HCT116 (cell line): Measurements from ENCODE around the gene C4orf50. TPM values are rescaled to one million over a fixed set of nuclear protein-coding genes. Genes with fewer than 3 reads are reported as not detected.

Experiments used
- ATAC-seq: fragments of 200-7000 bp; cut with Tn5 transposase; 2 replicates; pipeline ENCODE4 v1.9.1; 2020; ENCODE audit warnings: mild to moderate bottlenecking, moderate library complexity
- BruUV-seq: library from RNA; stranded (reverse); fragments of 400-500 nt; replicated peaks from 2 replicates; lab custom pipeline; 2021; lab: Mats Ljungman, UMichigan
- CTCF ChIA-PET: fragments of 300-600 bp; sonication (Branson Sonifier 250); formaldehyde crosslinking; loops from one replicate; lab custom pipeline; 2021; ENCODE audit warnings: antibody characterized with exemption; lab: Charles Lee
- POLR2A ChIA-PET: fragments of 300-600, 350-600 bp; sonication (Branson Sonifier 250); formaldehyde crosslinking; loops from one replicate; lab custom pipeline; 2021; ENCODE audit warnings: antibody characterized with exemption; lab: Charles Lee
- RAD21 ChIA-PET, 2 experiments: fragments of 300-600 bp; sonication (Branson Sonifier 250); formaldehyde crosslinking; loops; one replicate each; lab custom pipeline; 2023; ENCODE audit warnings: low total read pairs in 2 of 2; ENCODE audit not compliant: uncharacterized antibody in 2 of 2, unreplicated experiment in 2 of 2, low non-redundant PET in 1 of 2; lab: Charles Lee
- DNase-seq: peaks from one replicate; pipeline ENCODE4 v3.0.0-alpha.2; 2010; ENCODE audit warnings: low read depth, low spot score
- H2AFZ ChIP-seq: fragments of 200-600 bp; shearing (Covaris generic), sonication (generic); 2 replicates; pipeline ENCODE4 v1.6.1; 2017; ENCODE audit warnings: low read depth, mixed run types, mixed read lengths, antibody characterized with exemption, low read length; ENCODE audit not compliant: poor library complexity, severe bottlenecking
- H3K27ac ChIP-seq: 2 replicates; pipeline ENCODE4 v1.5.1; 2012; ENCODE audit warnings: low read depth, low read length
- H3K27me3 ChIP-seq: fragments of 200-600 bp; sonication (generic); 2 replicates; pipeline ENCODE4 v1.6.1; 2016; ENCODE audit warnings: mixed run types, low read length, mixed read lengths; ENCODE audit not compliant: insufficient read depth
- H3K36me3 ChIP-seq, 2 experiments: fragments of 200-500 bp in 1 of 2; fragments of 200-600 bp in 1 of 2; sonication (Bioruptor generic) in 1 of 2; sonication (generic) in 1 of 2; 2 replicates each; pipeline versions ENCODE4 v1.5.1 to v1.6.1; 2014 to 2016; ENCODE audit warnings: low read length in 2 of 2, inconsistent platforms in 1 of 2, mixed read lengths in 1 of 2, mixed run types in 1 of 2; ENCODE audit not compliant: insufficient read depth in 2 of 2, control insufficient read depth in 1 of 2
- H3K4me1 ChIP-seq, 2 experiments: fragments of 200-600 bp in 1 of 2; sonication (generic) in 1 of 2; 2 replicates each; pipeline versions ENCODE4 v1.5.1 to v1.6.1; 2012 to 2017; ENCODE audit warnings: low read length in 2 of 2, inconsistent platforms in 1 of 2, mild to moderate bottlenecking in 1 of 2, mixed read lengths in 1 of 2, mixed run types in 1 of 2, moderate library complexity in 1 of 2; ENCODE audit not compliant: insufficient read depth in 2 of 2, control insufficient read depth in 1 of 2
- H3K4me2 ChIP-seq: fragments of 200-600 bp; sonication (generic); 2 replicates; pipeline ENCODE4 v1.6.1; 2017; ENCODE audit warnings: mixed run types, low read length, mixed read lengths
- H3K4me3 ChIP-seq, 2 experiments: fragments of 200-600 bp in 1 of 2; sonication (generic) in 1 of 2; replicated peaks in 1 of 2; 2 replicates each; pipeline ENCODE4 v1.5.1; 2011 to 2016; ENCODE audit warnings: low read length in 2 of 2, control low read depth in 1 of 2, low read depth in 1 of 2, mild to moderate bottlenecking in 1 of 2, mixed read lengths in 1 of 2, mixed run types in 1 of 2
- H3K79me2 ChIP-seq: fragments of 200-600 bp; sonication (generic); 2 replicates; pipeline ENCODE4 v1.6.1; 2017; ENCODE audit warnings: mild to moderate bottlenecking, mixed run types, low read length, moderate library complexity, mixed read lengths; ENCODE audit not compliant: insufficient read depth
- H3K9ac ChIP-seq: fragments of 200-600 bp; sonication (generic); 2 replicates; pipeline ENCODE4 v1.6.1; 2016; ENCODE audit warnings: low read length, mixed read lengths
- H3K9me2 ChIP-seq: fragments of 200-600 bp; sonication (generic), shearing (Covaris generic); 2 replicates; pipeline ENCODE4 v1.6.1; 2017; ENCODE audit warnings: mixed run types, mild to moderate bottlenecking, moderate library complexity; ENCODE audit not compliant: insufficient read depth
- H3K9me3 ChIP-seq, 2 experiments: fragments of 200-500 bp in 1 of 2; fragments of 200-600 bp in 1 of 2; sonication (Bioruptor generic) in 1 of 2; sonication (generic) in 1 of 2; 2 replicates each; pipeline ENCODE4 v1.6.1; 2014 to 2017; ENCODE audit warnings: low read length in 2 of 2, mixed read lengths in 2 of 2, inconsistent platforms in 1 of 2, low read depth in 1 of 2, mild to moderate bottlenecking in 1 of 2, mixed run types in 1 of 2, moderate library complexity in 1 of 2; ENCODE audit not compliant: control insufficient read depth in 1 of 2, insufficient read depth in 1 of 2
- H4K20me1 ChIP-seq: fragments of 200-600 bp; sonication (generic), shearing (Covaris generic); 2 replicates; pipeline ENCODE4 v1.6.1; 2017; ENCODE audit warnings: mixed run types, mild to moderate bottlenecking, moderate library complexity; ENCODE audit not compliant: insufficient read depth
- CEBPB ChIP-seq: IDR thresholded peaks from 2 replicates; pipeline ENCODE4 v1.6.1; 2012; ENCODE audit warnings: low read depth
- EGR1 ChIP-seq: IDR thresholded peaks from 2 replicates; pipeline ENCODE4 v1.6.1; 2012; ENCODE audit warnings: low read depth
- ELF1 ChIP-seq: IDR thresholded peaks from 2 replicates; pipeline ENCODE4 v1.6.1; 2012; ENCODE audit warnings: low read depth, borderline replicate concordance
- EZH2phosphoT487 ChIP-seq: fragments of 200-600 bp; IDR thresholded peaks from 2 replicates; pipeline ENCODE4 v1.6.1; 2018; ENCODE audit warnings: antibody characterized with exemption, borderline replicate concordance
- POLR2A ChIP-seq: IDR thresholded peaks from 2 replicates; pipeline ENCODE4 v1.7.0; 2011; ENCODE audit warnings: borderline replicate concordance; ENCODE audit not compliant: insufficient read depth, insufficient read length; ENCODE audit errors: extremely low read depth
- RAD21 ChIP-seq: IDR thresholded peaks from 2 replicates; pipeline ENCODE4 v1.6.1; 2012; ENCODE audit warnings: low read depth, mild to moderate bottlenecking
- SIN3A ChIP-seq: IDR thresholded peaks from 2 replicates; pipeline ENCODE4 v1.6.1; 2012; ENCODE audit warnings: low read depth
- SP1 ChIP-seq: IDR thresholded peaks from 2 replicates; pipeline ENCODE4 v1.6.1; 2012; ENCODE audit warnings: low read depth
- SRF ChIP-seq: IDR thresholded peaks from 2 replicates; pipeline ENCODE4 v1.6.1; 2012; ENCODE audit warnings: low read depth
- YY1 ChIP-seq: IDR thresholded peaks from 2 replicates; pipeline ENCODE4 v1.6.1; 2011; ENCODE audit warnings: low read length, low read depth, moderate library complexity, mild to moderate bottlenecking; ENCODE audit not compliant: insufficient replicate concordance; ENCODE audit errors: extremely low read depth
- ZFX ChIP-seq: fragments of 450-650 bp; IDR thresholded peaks from 2 replicates; pipeline ENCODE4 v1.6.1; 2017
- ZNF274 ChIP-seq: fragments of 200-500 bp; sonication (Bioruptor generic); IDR thresholded peaks from 2 replicates; pipeline ENCODE4 v1.6.1; 2014; ENCODE audit warnings: mild to moderate bottlenecking, low read depth, low read length, inconsistent platforms
- intact Hi-C: fragments of 100-400 bp; cut with micrococcal nuclease; formaldehyde crosslinking; loops from 2 replicates; pipeline ENCODE4 v1.10.0; 2022
- total RNA-seq: library from RNA; stranded (reverse); gene quantifications from one replicate; pipeline ENCODE4 v1.2.1, GENCODE V29; 2021; ENCODE audit not compliant: unreplicated experiment
- TF ChIP-seq, protein P1 (sequence below): IDR thresholded peaks from 2 replicates; pipeline ENCODE4 v1.6.1; 2012; ENCODE audit warnings: low read depth
- TF ChIP-seq, protein P2 (sequence below): IDR thresholded peaks from 2 replicates; pipeline ENCODE4 v1.6.1; 2011; ENCODE audit warnings: mild to moderate bottlenecking, low read length, moderate library complexity; ENCODE audit not compliant: insufficient replicate concordance; ENCODE audit errors: extremely low read depth

The C4orf50 gene
- total RNA-seq, 1 experiment from 2014 or later: not detected

DNA sequence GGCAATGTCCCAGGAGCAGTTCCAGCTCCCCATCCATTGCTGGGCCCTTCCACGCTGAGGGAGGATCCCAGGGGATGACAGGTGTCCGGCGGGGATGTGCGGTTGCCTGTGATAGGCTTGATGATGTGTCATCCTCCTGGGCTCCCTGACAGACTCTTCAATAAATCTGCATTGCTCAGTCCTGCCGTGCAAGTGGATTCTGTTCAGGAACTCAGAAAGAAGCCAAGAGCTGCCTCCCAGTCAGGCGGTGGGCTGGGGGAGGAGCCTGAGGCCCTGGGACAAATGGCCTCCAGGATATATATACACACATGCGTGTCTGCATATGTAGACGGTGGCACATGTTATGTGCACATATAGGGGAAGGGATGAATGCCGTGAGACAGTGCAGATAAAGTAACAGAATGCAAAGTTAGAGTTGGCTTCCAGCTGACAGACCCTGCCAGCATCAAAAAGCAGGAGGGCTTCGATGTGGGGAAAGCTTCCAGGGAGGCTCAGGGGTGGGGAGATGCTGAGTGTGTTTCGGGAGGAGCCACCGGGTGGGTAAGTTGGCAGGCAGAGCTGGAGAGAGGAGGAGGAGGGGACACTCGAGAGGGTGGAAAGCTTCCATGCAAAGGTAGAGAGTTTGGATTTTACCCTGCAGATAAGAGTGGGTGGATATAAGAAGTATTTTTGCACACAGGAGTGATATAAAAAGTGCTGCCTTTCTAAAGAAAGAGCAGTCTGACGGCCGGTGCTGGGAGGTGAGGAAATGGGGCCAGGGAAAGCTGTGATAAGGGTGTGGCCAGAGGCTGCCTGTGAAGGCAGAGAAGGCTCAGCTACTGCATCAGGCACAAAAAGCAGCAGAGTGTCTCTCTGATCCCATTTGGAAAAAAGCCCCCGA is 96.9 kb downstream of the C4orf50 start (continued):
- TF ChIP-seq, protein P1, sequence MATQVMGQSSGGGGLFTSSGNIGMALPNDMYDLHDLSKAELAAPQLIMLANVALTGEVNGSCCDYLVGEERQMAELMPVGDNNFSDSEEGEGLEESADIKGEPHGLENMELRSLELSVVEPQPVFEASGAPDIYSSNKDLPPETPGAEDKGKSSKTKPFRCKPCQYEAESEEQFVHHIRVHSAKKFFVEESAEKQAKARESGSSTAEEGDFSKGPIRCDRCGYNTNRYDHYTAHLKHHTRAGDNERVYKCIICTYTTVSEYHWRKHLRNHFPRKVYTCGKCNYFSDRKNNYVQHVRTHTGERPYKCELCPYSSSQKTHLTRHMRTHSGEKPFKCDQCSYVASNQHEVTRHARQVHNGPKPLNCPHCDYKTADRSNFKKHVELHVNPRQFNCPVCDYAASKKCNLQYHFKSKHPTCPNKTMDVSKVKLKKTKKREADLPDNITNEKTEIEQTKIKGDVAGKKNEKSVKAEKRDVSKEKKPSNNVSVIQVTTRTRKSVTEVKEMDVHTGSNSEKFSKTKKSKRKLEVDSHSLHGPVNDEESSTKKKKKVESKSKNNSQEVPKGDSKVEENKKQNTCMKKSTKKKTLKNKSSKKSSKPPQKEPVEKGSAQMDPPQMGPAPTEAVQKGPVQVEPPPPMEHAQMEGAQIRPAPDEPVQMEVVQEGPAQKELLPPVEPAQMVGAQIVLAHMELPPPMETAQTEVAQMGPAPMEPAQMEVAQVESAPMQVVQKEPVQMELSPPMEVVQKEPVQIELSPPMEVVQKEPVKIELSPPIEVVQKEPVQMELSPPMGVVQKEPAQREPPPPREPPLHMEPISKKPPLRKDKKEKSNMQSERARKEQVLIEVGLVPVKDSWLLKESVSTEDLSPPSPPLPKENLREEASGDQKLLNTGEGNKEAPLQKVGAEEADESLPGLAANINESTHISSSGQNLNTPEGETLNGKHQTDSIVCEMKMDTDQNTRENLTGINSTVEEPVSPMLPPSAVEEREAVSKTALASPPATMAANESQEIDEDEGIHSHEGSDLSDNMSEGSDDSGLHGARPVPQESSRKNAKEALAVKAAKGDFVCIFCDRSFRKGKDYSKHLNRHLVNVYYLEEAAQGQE: no peak

GRCh38 chr4:5919571-5919970 is 98.7 kb downstream of the C4orf50 start:
- no TSS peak for BruUV-seq
- Histone ChIP-seq H3K9ac (no peak overlapping the region), H3K4me1 (no peaks in the 10 kb centered on the region), H4K20me1 (no peaks in the 10 kb centered on the region), H3K9me3 (no peaks in the 10 kb centered on the region), H3K9me2 (no peaks in the 10 kb centered on the region), H2AFZ (no peak overlapping the region), H3K27ac (no peak overlapping the region), H3K4me2 (no peak overlapping the region), H3K4me3 (no peak overlapping the region), H3K79me2 (no peaks in the 10 kb centered on the region), H3K27me3 (peaks cover 34% of the 10 kb centered on the region), H3K36me3 (no peaks in the 10 kb centered on the region)
- POLR2A ChIA-PET: no interaction called here
- intact Hi-C loops: no loop called here
- RAD21 ChIA-PET: no interaction called here
- CTCF ChIA-PET: no interaction called here
- DNase-seq (no peak), ATAC-seq (no peak)
- TF ChIP-seq CEBPB (no peak), ZNF274 (no peak), ZFX (no peak), RAD21 (no peak), SP1 (no peak), POLR2A (no peak), SIN3A (no peak), EZH2phosphoT487 (no peak), SRF (no peak), EGR1 (no peak), ELF1 (no peak), YY1 (no peak)
- TF ChIP-seq, protein P2, sequence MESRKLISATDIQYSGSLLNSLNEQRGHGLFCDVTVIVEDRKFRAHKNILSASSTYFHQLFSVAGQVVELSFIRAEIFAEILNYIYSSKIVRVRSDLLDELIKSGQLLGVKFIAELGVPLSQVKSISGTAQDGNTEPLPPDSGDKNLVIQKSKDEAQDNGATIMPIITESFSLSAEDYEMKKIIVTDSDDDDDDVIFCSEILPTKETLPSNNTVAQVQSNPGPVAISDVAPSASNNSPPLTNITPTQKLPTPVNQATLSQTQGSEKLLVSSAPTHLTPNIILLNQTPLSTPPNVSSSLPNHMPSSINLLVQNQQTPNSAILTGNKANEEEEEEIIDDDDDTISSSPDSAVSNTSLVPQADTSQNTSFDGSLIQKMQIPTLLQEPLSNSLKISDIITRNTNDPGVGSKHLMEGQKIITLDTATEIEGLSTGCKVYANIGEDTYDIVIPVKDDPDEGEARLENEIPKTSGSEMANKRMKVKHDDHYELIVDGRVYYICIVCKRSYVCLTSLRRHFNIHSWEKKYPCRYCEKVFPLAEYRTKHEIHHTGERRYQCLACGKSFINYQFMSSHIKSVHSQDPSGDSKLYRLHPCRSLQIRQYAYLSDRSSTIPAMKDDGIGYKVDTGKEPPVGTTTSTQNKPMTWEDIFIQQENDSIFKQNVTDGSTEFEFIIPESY: no peak
- TF ChIP-seq, protein P1: no peak
